NCI-H1436 (cell line): Measurements from ENCODE around the gene OR2AT4.
"Not testable (repeated sequence)": the region's sequence is repeated elsewhere in the genome, so short reads cannot be mapped to it uniquely, and the experiment has no call there.

Source experiments
- DNase-seq: peaks from one replicate; lab custom pipeline; 2025; lab: John Stamatoyannopoulos, UW

The OR2AT4 gene

GRCh38 chr11:75103380-75104026, 6.8 kb upstream of the OR2AT4 start:
- no peak for DNase-seq

GRCh38 chr11:75101424-75102128, 4.9 kb upstream of the OR2AT4 start:
- no peak for DNase-seq

- DNase-seq, result no peak
Observed at GRCh38 chr11:75100314-75100713, 3.6 kb upstream of the OR2AT4 start.

DNA sequence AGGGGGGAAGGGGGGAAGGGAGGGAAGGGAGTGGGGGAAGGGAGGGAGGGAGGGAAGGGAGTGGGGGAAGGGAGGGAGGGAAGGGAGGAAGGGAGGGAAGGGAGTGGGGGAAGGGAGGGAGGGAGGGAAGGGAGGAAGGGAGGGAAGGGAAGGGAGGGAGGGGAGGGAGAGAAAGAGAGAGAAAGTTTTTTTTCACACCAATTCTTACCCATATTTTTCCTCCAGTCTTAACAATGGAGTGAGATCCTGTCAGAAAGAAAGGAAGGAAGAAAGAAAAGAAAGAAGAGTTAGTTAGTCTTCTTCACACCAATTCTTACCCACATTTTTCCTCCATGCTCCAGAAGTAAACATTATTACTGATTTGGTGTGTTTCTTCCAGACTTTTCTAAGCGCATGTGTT, 3.0 kb upstream of the OR2AT4 start:
- no peak for DNase-seq

DNA sequence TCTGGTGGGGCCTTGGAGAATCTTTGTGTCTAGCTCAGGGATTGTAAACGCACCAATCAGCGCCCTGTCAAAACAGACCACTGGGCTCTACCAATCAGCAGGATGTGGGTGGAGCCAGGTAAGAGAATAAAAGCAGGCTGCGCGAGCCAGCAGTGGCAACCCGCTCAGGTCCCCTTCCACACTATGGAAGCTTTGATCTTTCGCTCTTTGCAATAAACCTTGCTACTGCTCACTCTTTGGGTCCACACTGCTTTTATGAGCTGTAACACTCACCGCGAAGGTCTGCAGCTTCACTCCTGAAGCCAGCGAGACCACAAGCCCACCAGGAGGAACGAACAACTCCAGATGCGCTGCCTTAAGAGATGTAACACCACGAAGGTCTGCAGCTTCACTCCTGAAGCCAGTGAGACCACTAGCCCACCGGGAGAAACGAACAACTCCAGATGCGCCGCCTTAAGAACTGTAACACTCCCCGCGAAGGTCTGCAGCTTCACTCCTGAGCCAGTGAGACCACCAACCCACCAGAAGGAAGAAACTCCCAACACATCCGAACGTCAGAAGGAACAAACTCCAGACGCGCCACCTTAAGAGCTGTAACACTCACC, 2.3 kb upstream of the OR2AT4 start:
- not testable (repeated sequence) for DNase-seq

- not testable (repeated sequence) for DNase-seq
Observed at GRCh38 chr11:75098181-75098580, 1.5 kb upstream of the OR2AT4 start.

DNA sequence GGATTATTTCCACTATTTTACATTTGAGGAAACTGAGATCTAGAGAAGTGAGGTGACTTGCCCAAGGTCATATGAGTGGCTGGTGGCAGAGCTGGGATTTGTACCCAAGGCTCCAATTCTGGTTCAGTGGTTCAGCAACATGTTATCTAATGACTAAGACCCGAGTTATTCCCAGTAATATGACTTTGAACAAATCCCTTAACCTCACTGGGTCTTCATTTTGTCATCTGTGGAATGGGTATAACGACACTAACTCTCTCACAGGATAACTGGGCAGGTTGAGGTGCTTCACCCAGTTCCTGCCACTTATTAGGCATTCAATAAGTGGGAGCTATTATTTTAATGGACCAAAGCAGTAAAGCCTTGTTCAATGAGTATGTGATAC, 489 bp upstream of the OR2AT4 start:
- DNase-seq, result no peak

GRCh38 chr11:75094382-75094781, 2.3 kb downstream of the OR2AT4 start:
- not testable (repeated sequence) for DNase-seq

DNA sequence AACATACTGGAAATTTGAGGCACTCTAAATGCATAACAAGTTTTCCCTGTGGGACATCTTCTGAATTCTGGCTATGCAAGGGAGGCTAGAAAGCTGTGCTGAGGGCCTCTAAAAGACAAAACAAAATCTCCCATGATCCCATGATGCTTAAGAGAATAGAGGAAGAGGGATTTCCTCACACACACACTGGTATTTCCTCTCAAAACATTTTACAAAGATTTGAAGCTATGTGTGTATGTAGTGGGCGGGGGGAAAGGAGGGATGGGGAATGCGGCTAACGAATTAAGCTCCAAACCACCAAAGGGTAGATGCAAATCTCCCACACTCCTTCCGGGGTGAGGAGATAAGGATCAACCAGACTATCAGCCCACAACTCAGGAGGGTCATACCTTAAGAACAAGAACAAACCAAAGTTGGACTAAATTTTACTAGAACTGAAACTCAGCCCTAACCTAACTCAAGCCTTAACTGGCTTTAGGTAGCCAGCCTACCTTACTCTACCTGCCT, 6.0 kb downstream of the OR2AT4 start:
- DNase-seq, result no peak

DNA sequence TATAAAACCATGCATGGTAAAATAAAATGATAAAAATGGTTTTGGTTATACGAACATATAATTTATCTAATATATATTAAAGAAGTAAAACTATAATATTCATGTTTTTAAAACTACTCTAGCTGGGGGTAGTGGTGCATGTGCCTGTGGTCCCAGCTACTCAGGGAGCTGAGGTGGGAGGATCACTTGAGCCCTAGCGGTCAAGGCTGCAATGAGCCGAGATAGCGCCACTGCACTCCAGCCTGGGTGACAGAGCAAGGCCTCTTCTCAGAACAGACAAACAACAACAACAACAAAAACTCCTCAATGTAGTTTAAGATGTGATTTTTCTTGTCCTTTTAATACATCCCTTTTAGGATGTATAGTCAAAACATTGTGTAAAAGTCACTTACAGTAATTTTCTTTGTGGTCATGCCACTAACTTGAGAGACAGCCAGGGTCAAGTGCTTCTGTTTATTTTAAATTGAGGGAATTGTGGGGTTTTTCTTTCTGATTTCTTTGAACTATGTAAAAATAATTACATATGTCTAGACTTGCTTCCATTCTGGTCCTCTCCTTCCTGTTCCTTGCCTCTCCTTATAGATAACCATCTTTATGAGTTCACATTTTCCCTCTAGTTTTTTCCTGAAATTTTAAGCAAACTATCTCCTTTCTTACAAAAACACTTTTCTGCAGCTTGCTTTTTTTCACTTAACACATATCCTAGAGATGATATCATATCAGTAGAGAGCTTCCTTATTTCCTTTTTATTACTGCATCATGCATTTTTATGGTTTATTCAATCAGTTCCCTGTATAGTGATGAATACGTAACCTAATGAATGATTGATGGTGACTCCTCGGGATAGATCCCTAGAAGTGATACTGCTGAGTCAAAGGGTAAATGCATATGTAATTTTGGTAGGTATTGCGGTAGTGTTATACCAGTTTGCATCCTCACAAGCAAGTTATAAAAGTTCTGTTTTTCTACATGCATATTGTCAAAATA, 9.1 kb downstream of the OR2AT4 start:
- no peak for DNase-seq

GRCh38 chr11:75084883-75085282, 11.8 kb downstream of the OR2AT4 start:
- no peak for DNase-seq

DNA sequence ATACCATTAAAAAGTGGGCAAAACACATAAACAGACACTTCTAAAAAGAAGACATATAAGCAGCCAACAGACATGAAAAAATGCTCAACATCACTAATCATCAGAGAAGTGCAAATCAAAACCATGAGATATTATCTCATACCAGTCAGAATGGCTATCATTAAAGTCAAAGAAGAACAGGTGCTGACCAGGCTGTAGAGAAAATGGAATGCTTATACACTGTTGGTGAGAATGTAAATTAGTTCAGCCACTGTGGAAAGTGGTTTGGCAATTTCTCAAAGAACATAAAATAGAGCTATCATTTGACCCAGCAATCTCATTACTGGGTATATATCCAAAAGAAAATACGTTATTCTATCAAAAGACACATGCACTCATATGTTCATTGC, 13.5 kb downstream of the OR2AT4 start:
- no peak for DNase-seq

GRCh38 chr11:75082601-75083216, 14.0 kb downstream of the OR2AT4 start:
- DNase-seq, result no peak

DNA sequence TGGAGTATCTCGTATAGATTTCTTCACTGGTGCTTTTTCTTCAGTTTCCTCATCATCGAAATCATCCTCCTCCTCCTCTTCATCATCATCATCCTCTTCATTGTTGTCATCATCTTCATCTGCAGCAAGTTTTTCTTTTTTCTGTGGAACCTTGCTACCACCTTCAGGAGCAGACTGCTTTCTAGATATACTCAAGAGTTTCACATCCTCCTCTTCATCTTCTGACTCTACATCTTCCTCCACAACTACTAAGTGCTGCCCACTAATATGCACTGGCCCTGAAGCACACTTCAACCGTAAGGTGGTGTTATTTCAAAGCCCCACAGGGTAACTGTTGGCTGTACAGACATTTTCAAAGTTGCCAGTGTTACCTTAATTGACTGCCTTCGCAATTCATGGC, 17.1 kb downstream of the OR2AT4 start:
- DNase-seq, result no peak

- DNase-seq, result no peak
Observed at GRCh38 chr11:75078233-75078632, 18.4 kb downstream of the OR2AT4 start.

DNA sequence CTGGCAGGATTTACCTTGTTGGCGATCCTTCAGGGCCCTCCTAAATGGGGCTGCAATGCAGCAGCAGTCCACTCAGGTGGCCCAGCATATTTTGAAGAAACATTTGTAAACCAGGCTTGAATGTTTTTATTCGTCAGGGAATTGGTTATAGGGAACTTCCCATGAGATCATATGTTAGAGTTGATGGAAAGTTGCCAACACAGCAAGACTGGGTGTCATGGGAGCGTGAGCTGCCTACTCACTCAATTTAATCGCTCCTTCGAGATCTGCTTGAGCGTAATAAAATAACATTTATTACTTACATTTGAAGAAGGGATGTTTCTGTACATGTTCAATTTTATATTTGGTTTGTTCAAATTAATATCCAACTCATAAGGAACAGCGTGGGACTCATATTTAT, 19.4 kb downstream of the OR2AT4 start:
- DNase-seq, result no peak

DNA sequence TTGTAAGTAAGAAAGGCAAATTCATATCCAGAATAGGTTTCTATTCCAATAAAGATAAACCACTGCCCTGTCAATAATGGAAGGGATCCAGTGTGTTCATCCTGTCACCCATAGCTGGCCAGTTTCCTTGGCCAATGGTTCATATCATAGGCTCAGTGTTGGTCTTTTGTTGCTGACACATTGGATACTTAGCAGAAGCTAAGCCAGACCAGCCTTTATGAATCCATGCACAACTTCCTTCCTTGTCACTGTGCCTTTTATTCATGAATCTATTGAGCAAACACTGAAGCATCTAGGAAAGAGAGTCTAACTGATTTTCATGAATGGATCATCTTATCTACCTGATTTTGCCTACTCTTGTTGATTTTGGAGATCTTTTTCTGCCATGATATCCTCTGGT, 20.0 kb downstream of the OR2AT4 start:
- DNase-seq, result no peak

GRCh38 chr11:75073459-75074190, 23.1 kb downstream of the OR2AT4 start:
- DNase-seq, result no peak

- DNase-seq, result no peak
Observed at GRCh38 chr11:75072582-75072981, 24.1 kb downstream of the OR2AT4 start.

GRCh38 chr11:75069473-75069872, 27.2 kb downstream of the OR2AT4 start:
- no peak for DNase-seq

DNA sequence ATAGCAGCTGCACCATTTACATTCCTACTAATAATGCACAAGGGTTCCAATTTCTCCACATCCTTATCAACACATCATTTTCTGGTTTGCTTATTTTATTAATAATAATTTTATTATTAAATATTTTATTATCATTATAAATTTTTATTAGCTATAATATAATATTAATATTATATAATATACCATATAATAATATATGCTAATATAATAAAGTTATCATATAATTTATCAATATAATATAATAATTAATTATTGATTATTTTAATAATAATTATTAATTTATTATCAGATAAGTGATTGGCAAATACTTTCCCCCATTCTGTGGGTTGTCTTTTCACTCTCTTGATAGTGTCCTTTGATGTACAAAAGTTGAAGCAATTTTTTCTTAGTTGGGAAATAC, 27.7 kb downstream of the OR2AT4 start:
- DNase-seq, result no peak
